ENCODE data around the gene PDE1A. TPM values are rescaled to one million over a fixed set of nuclear protein-coding genes. Genes with fewer than 3 reads are reported as not detected.

Gene PDE1A
- total RNA-seq, 1 donor from 2014 or later = 0.53 TPM

DNA sequence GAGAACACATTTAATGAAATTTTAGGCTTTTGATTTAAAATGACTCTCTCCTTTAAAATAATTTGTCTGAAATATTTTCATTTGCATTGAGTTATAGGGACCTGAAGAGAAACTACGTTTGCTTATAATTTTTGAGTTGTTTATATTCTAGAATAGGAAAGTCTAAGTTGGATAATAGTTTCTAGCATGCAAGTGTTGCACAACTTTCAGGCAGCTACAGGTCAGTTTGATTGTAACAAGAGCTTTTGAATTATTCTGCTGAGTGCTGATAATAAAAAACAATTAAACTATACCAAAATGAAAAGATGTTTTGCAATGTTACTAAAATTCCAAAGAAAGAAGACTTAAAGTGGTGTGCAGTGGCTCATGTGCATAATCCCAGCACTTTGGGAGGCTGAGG lies 71.0 kb downstream of the PDE1A start:
- no peak for DNase-seq (ENCODE audit: low read depth)
- no peaks in the 10 kb centered on the region for H3K27me3 ChIP-seq (ENCODE audit: control insufficient read depth, insufficient read depth, low read length)
- TF ChIP-seq, protein P1, sequence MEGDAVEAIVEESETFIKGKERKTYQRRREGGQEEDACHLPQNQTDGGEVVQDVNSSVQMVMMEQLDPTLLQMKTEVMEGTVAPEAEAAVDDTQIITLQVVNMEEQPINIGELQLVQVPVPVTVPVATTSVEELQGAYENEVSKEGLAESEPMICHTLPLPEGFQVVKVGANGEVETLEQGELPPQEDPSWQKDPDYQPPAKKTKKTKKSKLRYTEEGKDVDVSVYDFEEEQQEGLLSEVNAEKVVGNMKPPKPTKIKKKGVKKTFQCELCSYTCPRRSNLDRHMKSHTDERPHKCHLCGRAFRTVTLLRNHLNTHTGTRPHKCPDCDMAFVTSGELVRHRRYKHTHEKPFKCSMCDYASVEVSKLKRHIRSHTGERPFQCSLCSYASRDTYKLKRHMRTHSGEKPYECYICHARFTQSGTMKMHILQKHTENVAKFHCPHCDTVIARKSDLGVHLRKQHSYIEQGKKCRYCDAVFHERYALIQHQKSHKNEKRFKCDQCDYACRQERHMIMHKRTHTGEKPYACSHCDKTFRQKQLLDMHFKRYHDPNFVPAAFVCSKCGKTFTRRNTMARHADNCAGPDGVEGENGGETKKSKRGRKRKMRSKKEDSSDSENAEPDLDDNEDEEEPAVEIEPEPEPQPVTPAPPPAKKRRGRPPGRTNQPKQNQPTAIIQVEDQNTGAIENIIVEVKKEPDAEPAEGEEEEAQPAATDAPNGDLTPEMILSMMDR (IDR thresholded peaks at IDR 0.05; ENCODE audit: insufficient read depth, low read length, severe bottlenecking) = no peak
- FAIRE-seq = no peak
- H3K36me3 ChIP-seq (ENCODE audit: control insufficient read depth, insufficient read depth, low read length) = no peaks in the 10 kb centered on the region
- no peak overlapping the region for H3K4me3 ChIP-seq (ENCODE audit: low read depth, low read length)

- no peak overlapping the region for H3K4me3 ChIP-seq (ENCODE audit: low read depth, low read length)
- FAIRE-seq = no peak
- no peak for DNase-seq (ENCODE audit: low read depth)
- no peaks in the 10 kb centered on the region for H3K27me3 ChIP-seq (ENCODE audit: control insufficient read depth, insufficient read depth, low read length)
- TF ChIP-seq, protein P1 (IDR thresholded peaks at IDR 0.05; ENCODE audit: insufficient read depth, low read length, severe bottlenecking) = no peak
- no peaks in the 10 kb centered on the region for H3K36me3 ChIP-seq (ENCODE audit: control insufficient read depth, insufficient read depth, low read length)
Measured at GRCh38 chr2:182351427-182351826, 75.4 kb downstream of the PDE1A start.

- FAIRE-seq = no peak
- TF ChIP-seq, protein P1 (IDR thresholded peaks at IDR 0.05; ENCODE audit: insufficient read depth, low read length, severe bottlenecking) = no peak
Measured at GRCh38 chr2:182349268-182349667, 77.6 kb downstream of the PDE1A start.

GRCh38 chr2:182345384-182345783 lies 81.5 kb downstream of the PDE1A start:
- Histone ChIP-seq H3K36me3 (ENCODE audit: control insufficient read depth, insufficient read depth, low read length) (no peaks in the 10 kb centered on the region), H3K4me3 (ENCODE audit: low read depth, low read length) (no peak overlapping the region), H3K27me3 (ENCODE audit: control insufficient read depth, insufficient read depth, low read length) (no peaks in the 10 kb centered on the region)
- no peak for FAIRE-seq
- TF ChIP-seq, protein P1 (IDR thresholded peaks at IDR 0.05; ENCODE audit: insufficient read depth, low read length, severe bottlenecking) = no peak
- no peak for DNase-seq (ENCODE audit: low read depth)

More at GRCh38 chr2:182349268-182349667, 77.6 kb downstream of the PDE1A start:
- Histone ChIP-seq H3K27me3 (ENCODE audit: control insufficient read depth, insufficient read depth, low read length) (no peaks in the 10 kb centered on the region), H3K36me3 (ENCODE audit: control insufficient read depth, insufficient read depth, low read length) (no peaks in the 10 kb centered on the region), H3K4me3 (ENCODE audit: low read depth, low read length) (no peak overlapping the region)
- DNase-seq (ENCODE audit: low read depth) = no peak

- TF ChIP-seq, protein P1 (IDR thresholded peaks at IDR 0.05; ENCODE audit: insufficient read depth, low read length, severe bottlenecking) = no peak
- no peaks in the 10 kb centered on the region for H3K36me3 ChIP-seq (ENCODE audit: control insufficient read depth, insufficient read depth, low read length)
- no peaks in the 10 kb centered on the region for H3K27me3 ChIP-seq (ENCODE audit: control insufficient read depth, insufficient read depth, low read length)
- FAIRE-seq (no peak), DNase-seq (ENCODE audit: low read depth) (no peak)
- no peak overlapping the region for H3K4me3 ChIP-seq (ENCODE audit: low read depth, low read length)
Measured at GRCh38 chr2:182330451-182331305, 96.2 kb downstream of the PDE1A start.

Measured in bronchial epithelial cell (primary cell).